B cell (primary cell): Measurements from ENCODE around the gene SPPL3. TPM values are rescaled to one million over a fixed set of nuclear protein-coding genes. Genes with fewer than 3 reads are reported as not detected.

Experiments
- ATAC-seq: fragments of 200-7000 bp; cut with Tn5 transposase; one replicate; pipeline ENCODE4 v1.10.0; 2021; ENCODE audit warnings: low read depth, mild to moderate bottlenecking, moderate number of reproducible peaks, moderate library complexity
- CTCF ChIA-PET: fragments of 350-600 bp; sonication (Branson Sonifier 250); formaldehyde crosslinking; loops from one replicate; lab custom pipeline; 2021; ENCODE audit warnings: antibody characterized with exemption, inconsistent platforms; lab: Charles Lee
- POLR2A ChIA-PET: fragments of 350-600 bp; sonication (Branson Sonifier 250); formaldehyde crosslinking; loops from one replicate; lab custom pipeline; 2021; ENCODE audit warnings: antibody characterized with exemption; lab: Charles Lee
- DNase-seq: peaks from one replicate; pipeline ENCODE4 v3.0.0; 2013
- H2AFZ ChIP-seq: 2 replicates; pipeline ENCODE4 v1.6.1; 2012; ENCODE audit warnings: mild to moderate bottlenecking, low read depth, low read length; ENCODE audit not compliant: insufficient read depth, poor library complexity, severe bottlenecking
- H3K27ac ChIP-seq, 2 donors: 1 replicate in 1 of 2; 2 replicates in 1 of 2; pipeline ENCODE4 v1.5.1; 2012 to 2013; ENCODE audit warnings: low read length in 2 of 2, mild to moderate bottlenecking in 2 of 2, moderate library complexity in 1 of 2
- H3K27me3 ChIP-seq, 4 experiments: fragments of 200-600 bp in 1 of 4; sonication (generic) in 1 of 4; replicated peaks in 1 of 4; 1 replicate in 2 of 4; 2 replicates in 2 of 4; pipeline versions ENCODE4 v1.6.1 to v1.7.0; 2013 to 2016; ENCODE audit warnings: low read length in 3 of 4, mild to moderate bottlenecking in 2 of 4, mixed read lengths in 1 of 4, moderate library complexity in 1 of 4; ENCODE audit not compliant: insufficient read depth in 4 of 4, control insufficient read depth in 3 of 4; ENCODE audit errors: control extremely low read depth in 1 of 4
- H3K36me3 ChIP-seq, 2 experiments: replicated peaks in 1 of 2; 1 replicate in 1 of 2; 2 replicates in 1 of 2; pipeline versions ENCODE4 v1.6.1 to v1.7.1; 2013; ENCODE audit warnings: low read length in 1 of 2; ENCODE audit not compliant: insufficient read depth in 2 of 2, control insufficient read depth in 1 of 2; ENCODE audit errors: control extremely low read depth in 1 of 2, extremely low read depth in 1 of 2
- H3K4me1 ChIP-seq, 2 donors: fragments of 200-600 bp in 1 of 2; sonication (generic) in 1 of 2; 1 replicate in 1 of 2; 2 replicates in 1 of 2; pipeline versions ENCODE4 v1.5.1 to v1.6.1; 2013 to 2017; ENCODE audit warnings: low read length in 2 of 2; ENCODE audit not compliant: control insufficient read depth in 2 of 2, insufficient read depth in 2 of 2
- H3K4me2 ChIP-seq: replicated peaks from 2 replicates; pipeline ENCODE3; 2012; ENCODE audit warnings: mild to moderate bottlenecking, low read depth, low read length; ENCODE audit not compliant: poor library complexity, severe bottlenecking
- H3K4me3 ChIP-seq, 5 experiments: fragments of 200-600 bp in 1 of 5; sonication (generic) in 1 of 5; 1 replicate in 3 of 5; 2 replicates in 2 of 5; pipeline versions ENCODE4 v1.5.1 to v1.7.0; 2011 to 2016; ENCODE audit warnings: low read length in 4 of 5, mild to moderate bottlenecking in 4 of 5, low read depth in 2 of 5, control low read depth in 1 of 5, moderate library complexity in 1 of 5; ENCODE audit not compliant: insufficient read depth in 1 of 5; ENCODE audit errors: control extremely low read depth in 1 of 5, extremely low read depth in 1 of 5
- H3K79me2 ChIP-seq: fragments of 200-600 bp; sonication (generic); one replicate; pipeline ENCODE4 v1.6.0; 2016; ENCODE audit warnings: low read length; ENCODE audit not compliant: control insufficient read depth, insufficient read depth
- H3K9ac ChIP-seq: fragments of 200-600 bp; sonication (generic); 2 replicates; pipeline ENCODE4 v1.6.1; 2017; ENCODE audit warnings: mild to moderate bottlenecking, low read length, moderate library complexity
- H3K9me3 ChIP-seq, 3 donors: one replicate each; pipeline versions ENCODE4 v1.6.1 to v1.7.1; 2013; ENCODE audit warnings: low read length in 2 of 3; ENCODE audit not compliant: control insufficient read depth in 2 of 3, insufficient read depth in 1 of 3; ENCODE audit errors: control extremely low read depth in 1 of 3
- H4K20me1 ChIP-seq: 2 replicates; pipeline ENCODE4 v1.6.0; 2012; ENCODE audit warnings: mild to moderate bottlenecking, low read length; ENCODE audit not compliant: insufficient read depth, control insufficient read depth, poor library complexity, severe bottlenecking
- H3K27ac Mint-ChIP-seq: one replicate; pipeline ENCODE4 v1.8.0; 2021; ENCODE audit warnings: mixed read lengths
- H3K27me3 Mint-ChIP-seq: one replicate; pipeline ENCODE4 v1.8.0; 2021; ENCODE audit warnings: mixed read lengths
- H3K4me1 Mint-ChIP-seq: one replicate; pipeline ENCODE4 v1.8.0; 2021; ENCODE audit warnings: mixed read lengths
- H3K4me3 Mint-ChIP-seq: one replicate; pipeline ENCODE4 v1.8.0; 2021; ENCODE audit warnings: mixed read lengths
- H3K9me3 Mint-ChIP-seq: one replicate; pipeline ENCODE4 v1.8.0; 2022; ENCODE audit warnings: mixed read lengths; ENCODE audit not compliant: insufficient read depth
- CTCF ChIP-seq: fragments of 200-600 bp; IDR thresholded peaks from one replicate; pipeline ENCODE4 v1.8.0; 2022; ENCODE audit warnings: antibody characterized with exemption, mild to moderate bottlenecking
- EZH2 ChIP-seq: IDR thresholded peaks from 2 replicates; pipeline ENCODE4 v1.6.1; 2012; ENCODE audit warnings: borderline replicate concordance, low read depth, mild to moderate bottlenecking, moderate library complexity, low read length; ENCODE audit not compliant: insufficient read depth, poor library complexity, severe bottlenecking
- WGBS: methylation state at CpG from one replicate; pipeline ENCODE4 v1.1.5; 2013; ENCODE audit warnings: missing lambda C conversion rate; ENCODE audit not compliant: insufficient coverage; 5-methylcytosine and 5-hydroxymethylcytosine counted together
- intact Hi-C: fragments of 100-400 bp; cut with micrococcal nuclease; formaldehyde crosslinking; loops from one replicate; pipeline ENCODE4 v1.10.0; 2022
- polyA plus RNA-seq: library from polyadenylated mRNA; depleted of rRNA; stranded (reverse); fragments of >200 nt; gene quantifications from 2 replicates; pipeline ENCODE4 v1.2.3, GENCODE V29; 2012
- total RNA-seq, 2 donors: library from RNA; stranded (reverse); fragments of 120-200 nt in 1 of 2; gene quantifications; 1 replicate in 1 of 2; 2 replicates in 1 of 2; pipeline versions ENCODE4 v1.2.3 to v1.2.4, GENCODE V29; 2013 to 2022

Gene SPPL3
- total and polyA plus RNA-seq, 2 donors (not counting 1 experiment from before 2014, with no cell fraction given): 12.3 to 43.6 TPM

GRCh38 chr12:120834489-120835303 lies 69.5 kb downstream of the SPPL3 start:
- no peak overlapping the region for H2AFZ ChIP-seq
- CTCF ChIA-PET: interaction anchor here (1.1 kb wide), 1 partner anchor 109 kb away, joined by 3 read pairs; no protein-coding TSS in a partner anchor
- Mint-ChIP-seq H3K9me3 (no peaks in the 10 kb centered on the region), H3K4me1 (peaks cover 57% of the 10 kb centered on the region), H3K4me3 (peak overlapping the region; percentile 71), H3K27ac (peak overlapping the region; percentile 81), H3K27me3 (no peaks in the 10 kb centered on the region)
- peak overlapping the region in 1 of 5 experiments; percentile 32 for H3K4me3 ChIP-seq
- H3K27ac ChIP-seq: peak overlapping the region; percentile 38 to 74
- ATAC-seq (no peak), DNase-seq (no peak)
- intact Hi-C loops: no loop called here
- H3K4me2 ChIP-seq: peak overlapping the region; percentile 45
- no peaks in the 10 kb centered on the region for H3K9me3 ChIP-seq
- POLR2A ChIA-PET: no interaction called here
- peaks cover 37 to 42% of the 10 kb centered on the region in 2 donors for H3K4me1 ChIP-seq
- peaks cover 71% of the 10 kb centered on the region for H4K20me1 ChIP-seq
- peak overlapping the region; percentile 3 for H3K9ac ChIP-seq
- H3K27me3 ChIP-seq: no peaks in the 10 kb centered on the region
- TF ChIP-seq CTCF: no peak
- no peak for TF ChIP-seq EZH2
- no peaks in the 10 kb centered on the region for H3K36me3 ChIP-seq
- peaks cover 72% of the 10 kb centered on the region for H3K79me2 ChIP-seq
- no CpG with 5 or more reads among the region's 4 CpGs for WGBS

- no peak overlapping the region for H3K9ac ChIP-seq
- Mint-ChIP-seq H3K4me3 (peak overlapping the region; percentile 71), H3K27ac (peak overlapping the region; percentile 81), H3K4me1 (peaks cover 59% of the 10 kb centered on the region), H3K9me3 (no peaks in the 10 kb centered on the region), H3K27me3 (no peaks in the 10 kb centered on the region)
- intact Hi-C loops: no loop called here
- POLR2A ChIA-PET: no interaction called here
- peaks cover 37 to 42% of the 10 kb centered on the region in 2 donors for H3K4me1 ChIP-seq
- peak overlapping the region; percentile 45 for H3K4me2 ChIP-seq
- H3K9me3 ChIP-seq: no peaks in the 10 kb centered on the region
- ATAC-seq (no peak), DNase-seq (no peak)
- WGBS: no CpG with 5 or more reads among the region's 4 CpGs
- H3K27ac ChIP-seq: peak overlapping the region in 1 of 2 donors; percentile 74
- no peak overlapping the region for H3K4me3 ChIP-seq
- no peaks in the 10 kb centered on the region for H3K27me3 ChIP-seq
- H3K36me3 ChIP-seq: no peaks in the 10 kb centered on the region
- peaks cover 77% of the 10 kb centered on the region for H3K79me2 ChIP-seq
- no peak overlapping the region for H2AFZ ChIP-seq
- CTCF ChIA-PET: no interaction called here
- no peak for TF ChIP-seq CTCF
- peaks cover 79% of the 10 kb centered on the region for H4K20me1 ChIP-seq
Observed at GRCh38 chr12:120833849-120834248, 70.3 kb downstream of the SPPL3 start.
